ENCODE measurements around the gene NOL6.

DNA sequence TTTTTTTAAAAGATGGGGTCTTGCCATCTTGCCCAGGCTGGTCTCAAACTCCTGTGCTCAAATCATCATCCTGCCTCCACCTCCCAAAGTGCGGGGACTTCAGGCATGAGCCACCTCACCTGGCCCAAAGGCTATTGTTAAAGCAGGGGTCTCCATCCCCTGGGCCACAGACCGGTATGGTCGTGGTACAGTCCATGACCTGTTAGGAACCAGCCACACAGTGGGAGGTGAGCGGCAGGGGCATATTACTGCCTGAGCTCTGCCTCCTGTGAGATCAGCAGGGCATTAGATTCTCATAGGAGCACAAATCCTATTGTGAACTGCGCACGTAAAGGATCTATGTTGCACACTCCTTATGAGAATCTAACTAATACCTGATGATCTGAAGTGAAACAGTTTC is 7.3 kb upstream of the NOL6 start:
- TF ChIP-seq, protein P1, sequence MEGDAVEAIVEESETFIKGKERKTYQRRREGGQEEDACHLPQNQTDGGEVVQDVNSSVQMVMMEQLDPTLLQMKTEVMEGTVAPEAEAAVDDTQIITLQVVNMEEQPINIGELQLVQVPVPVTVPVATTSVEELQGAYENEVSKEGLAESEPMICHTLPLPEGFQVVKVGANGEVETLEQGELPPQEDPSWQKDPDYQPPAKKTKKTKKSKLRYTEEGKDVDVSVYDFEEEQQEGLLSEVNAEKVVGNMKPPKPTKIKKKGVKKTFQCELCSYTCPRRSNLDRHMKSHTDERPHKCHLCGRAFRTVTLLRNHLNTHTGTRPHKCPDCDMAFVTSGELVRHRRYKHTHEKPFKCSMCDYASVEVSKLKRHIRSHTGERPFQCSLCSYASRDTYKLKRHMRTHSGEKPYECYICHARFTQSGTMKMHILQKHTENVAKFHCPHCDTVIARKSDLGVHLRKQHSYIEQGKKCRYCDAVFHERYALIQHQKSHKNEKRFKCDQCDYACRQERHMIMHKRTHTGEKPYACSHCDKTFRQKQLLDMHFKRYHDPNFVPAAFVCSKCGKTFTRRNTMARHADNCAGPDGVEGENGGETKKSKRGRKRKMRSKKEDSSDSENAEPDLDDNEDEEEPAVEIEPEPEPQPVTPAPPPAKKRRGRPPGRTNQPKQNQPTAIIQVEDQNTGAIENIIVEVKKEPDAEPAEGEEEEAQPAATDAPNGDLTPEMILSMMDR (IDR thresholded peaks at IDR 0.05) = no peak
- TF ChIP-seq POLR2A (IDR thresholded peaks at IDR 0.05) (no peak), POLR2AphosphoS5 (IDR thresholded peaks at IDR 0.05) (no peak), EP300 (IDR thresholded peaks at IDR 0.05) (no peak)

Data from stomach (tissue), 4 donors.